ENCODE results near the gene ITGBL1.

Gene ITGBL1

GRCh38 chr13:101511766-101512165 is 59.3 kb downstream of the ITGBL1 start:
- no peaks in the 10 kb centered on the region for H3K9me3 ChIP-seq (ENCODE audit: control insufficient read depth, low read length)
- no peak overlapping the region for H3K9ac ChIP-seq (ENCODE audit: low read length)
- no peak overlapping the region for H2AK5ac ChIP-seq (ENCODE audit: low read length, severe bottlenecking)
- 84% methylated on average over 2 of the region's 2 CpGs for WGBS
- no peak overlapping the region for H3K4ac ChIP-seq (ENCODE audit: low read depth in 1 of 2, low read length in 2 of 2)
- no peak overlapping the region for H4K8ac ChIP-seq (ENCODE audit: low read length)
- no peak overlapping the region for H3K14ac ChIP-seq (ENCODE audit: low read length in 2 of 2)
- no peak overlapping the region for H3K4me3 ChIP-seq (ENCODE audit: insufficient read depth in 1 of 2, low read depth in 1 of 2, low read length in 2 of 2)
- no peaks in the 10 kb centered on the region for H3K79me1 ChIP-seq (replicated peaks; ENCODE audit: low read length, poor library complexity, severe bottlenecking)
- H2BK120ac ChIP-seq (ENCODE audit: low read depth, low read length), result no peak overlapping the region
- H3K4me1 ChIP-seq (ENCODE audit: control insufficient read depth, insufficient read depth, low read depth, low read length), result no peaks in the 10 kb centered on the region
- H2BK12ac ChIP-seq (ENCODE audit: low read length in 2 of 2), result no peak overlapping the region
- no peak overlapping the region for H2BK15ac ChIP-seq (ENCODE audit: low read depth, poor library complexity, severe bottlenecking)
- H4K91ac ChIP-seq (ENCODE audit: low read length), result no peak overlapping the region
- DNase-seq, result no peak
- no peak overlapping the region for H3K18ac ChIP-seq (ENCODE audit: low read depth in 1 of 2, low read length in 2 of 2)
- no peak overlapping the region for H3K27ac ChIP-seq (ENCODE audit: low read length, poor library complexity, severe bottlenecking)
- H3K27me3 ChIP-seq (ENCODE audit: control insufficient read depth in 1 of 2, insufficient read depth in 1 of 2, low read length in 2 of 2), result no peaks in the 10 kb centered on the region
- no peak overlapping the region for H2BK5ac ChIP-seq (ENCODE audit: low read depth, low read length, poor library complexity, severe bottlenecking)
- no peaks in the 10 kb centered on the region for H3K36me3 ChIP-seq (ENCODE audit: control insufficient read depth in 1 of 2, insufficient read depth in 2 of 2, low read depth in 1 of 2, low read length in 2 of 2)
- no peak overlapping the region for H3K23ac ChIP-seq (ENCODE audit: low read length in 2 of 2)
- no peak overlapping the region for H2AFZ ChIP-seq (ENCODE audit: low read depth, low read length)
- H3K4me2 ChIP-seq (ENCODE audit: low read length, poor library complexity, severe bottlenecking), result no peak overlapping the region

- Histone ChIP-seq H3K4me1 (ENCODE audit: control insufficient read depth, insufficient read depth, low read depth, low read length) (no peaks in the 10 kb centered on the region), H3K4me3 (ENCODE audit: insufficient read depth in 1 of 2, low read depth in 1 of 2, low read length in 2 of 2) (no peak overlapping the region), H3K4me2 (ENCODE audit: low read length, poor library complexity, severe bottlenecking) (no peak overlapping the region), H3K14ac (ENCODE audit: low read length in 2 of 2) (no peak overlapping the region), H2BK5ac (ENCODE audit: low read depth, low read length, poor library complexity, severe bottlenecking) (no peak overlapping the region), H3K36me3 (ENCODE audit: control insufficient read depth in 1 of 2, insufficient read depth in 2 of 2, low read depth in 1 of 2, low read length in 2 of 2) (no peaks in the 10 kb centered on the region), H3K23ac (ENCODE audit: low read length in 2 of 2) (no peak overlapping the region), H2BK120ac (ENCODE audit: low read depth, low read length) (no peak overlapping the region), H2AK5ac (ENCODE audit: low read length, severe bottlenecking) (no peak overlapping the region), H2AFZ (ENCODE audit: low read depth, low read length) (no peak overlapping the region), H3K4ac (ENCODE audit: low read depth in 1 of 2, low read length in 2 of 2) (no peak overlapping the region), H3K18ac (ENCODE audit: low read depth in 1 of 2, low read length in 2 of 2) (no peak overlapping the region), H3K27me3 (ENCODE audit: control insufficient read depth in 1 of 2, insufficient read depth in 1 of 2, low read length in 2 of 2) (no peaks in the 10 kb centered on the region), H2BK15ac (ENCODE audit: low read depth, poor library complexity, severe bottlenecking) (no peak overlapping the region), H3K27ac (ENCODE audit: low read length, poor library complexity, severe bottlenecking) (no peak overlapping the region), H4K8ac (ENCODE audit: low read length) (no peak overlapping the region), H3K9ac (ENCODE audit: low read length) (no peak overlapping the region), H2BK12ac (ENCODE audit: low read length in 2 of 2) (no peak overlapping the region), H4K91ac (ENCODE audit: low read length) (no peak overlapping the region), H3K79me1 (replicated peaks; ENCODE audit: low read length, poor library complexity, severe bottlenecking) (no peaks in the 10 kb centered on the region), H3K9me3 (ENCODE audit: control insufficient read depth, low read length) (no peaks in the 10 kb centered on the region)
- no peak for DNase-seq
- WGBS, result 33% methylated on average over 1 of the region's 1 CpG
Measured at GRCh38 chr13:101512650-101513049, 60.2 kb downstream of the ITGBL1 start.

DNA sequence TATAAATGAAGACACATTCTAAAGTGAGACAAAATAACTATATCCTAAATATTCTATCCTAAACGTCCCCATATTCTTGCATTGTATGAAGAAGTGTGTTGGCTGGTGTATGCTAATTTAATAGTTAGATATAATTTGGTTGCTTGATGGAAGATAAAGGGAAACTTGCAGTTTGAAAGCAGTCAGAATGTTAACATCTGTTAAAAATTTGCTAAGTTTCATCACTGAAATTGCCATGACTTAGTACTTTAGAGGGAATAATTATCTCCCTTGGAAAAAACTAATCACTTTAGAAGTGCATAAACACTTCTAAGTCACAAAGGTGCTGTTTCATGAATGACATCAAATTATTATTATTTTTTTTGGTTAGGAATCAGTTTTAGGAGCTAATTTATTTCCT is 61.6 kb downstream of the ITGBL1 start:
- Histone ChIP-seq H3K18ac (ENCODE audit: low read depth in 1 of 2, low read length in 2 of 2) (no peak overlapping the region), H3K4me1 (ENCODE audit: control insufficient read depth, insufficient read depth, low read depth, low read length) (no peaks in the 10 kb centered on the region), H3K9ac (ENCODE audit: low read length) (peak overlapping the region; percentile 23), H3K4me2 (ENCODE audit: low read length, poor library complexity, severe bottlenecking) (no peak overlapping the region), H3K27ac (ENCODE audit: low read length, poor library complexity, severe bottlenecking) (no peak overlapping the region), H2BK5ac (ENCODE audit: low read depth, low read length, poor library complexity, severe bottlenecking) (no peak overlapping the region), H3K9me3 (ENCODE audit: control insufficient read depth, low read length) (no peaks in the 10 kb centered on the region), H3K4ac (ENCODE audit: low read depth in 1 of 2, low read length in 2 of 2) (no peak overlapping the region), H2BK12ac (ENCODE audit: low read length in 2 of 2) (no peak overlapping the region), H3K14ac (ENCODE audit: low read length in 2 of 2) (no peak overlapping the region), H4K91ac (ENCODE audit: low read length) (no peak overlapping the region), H2AFZ (ENCODE audit: low read depth, low read length) (no peak overlapping the region), H3K36me3 (ENCODE audit: control insufficient read depth in 1 of 2, insufficient read depth in 2 of 2, low read depth in 1 of 2, low read length in 2 of 2) (no peaks in the 10 kb centered on the region), H3K79me1 (replicated peaks; ENCODE audit: low read length, poor library complexity, severe bottlenecking) (no peaks in the 10 kb centered on the region), H2BK120ac (ENCODE audit: low read depth, low read length) (no peak overlapping the region), H2BK15ac (ENCODE audit: low read depth, poor library complexity, severe bottlenecking) (no peak overlapping the region), H3K4me3 (ENCODE audit: insufficient read depth in 1 of 2, low read depth in 1 of 2, low read length in 2 of 2) (no peak overlapping the region), H4K8ac (ENCODE audit: low read length) (no peak overlapping the region), H3K27me3 (ENCODE audit: control insufficient read depth in 1 of 2, insufficient read depth in 1 of 2, low read length in 2 of 2) (no peaks in the 10 kb centered on the region), H2AK5ac (ENCODE audit: low read length, severe bottlenecking) (no peak overlapping the region), H3K23ac (ENCODE audit: low read length in 2 of 2) (no peak overlapping the region)
- 17% methylated on average over 1 of the region's 1 CpG for whole genome bisulfite sequencing
- no peak for DNase-seq

DNA sequence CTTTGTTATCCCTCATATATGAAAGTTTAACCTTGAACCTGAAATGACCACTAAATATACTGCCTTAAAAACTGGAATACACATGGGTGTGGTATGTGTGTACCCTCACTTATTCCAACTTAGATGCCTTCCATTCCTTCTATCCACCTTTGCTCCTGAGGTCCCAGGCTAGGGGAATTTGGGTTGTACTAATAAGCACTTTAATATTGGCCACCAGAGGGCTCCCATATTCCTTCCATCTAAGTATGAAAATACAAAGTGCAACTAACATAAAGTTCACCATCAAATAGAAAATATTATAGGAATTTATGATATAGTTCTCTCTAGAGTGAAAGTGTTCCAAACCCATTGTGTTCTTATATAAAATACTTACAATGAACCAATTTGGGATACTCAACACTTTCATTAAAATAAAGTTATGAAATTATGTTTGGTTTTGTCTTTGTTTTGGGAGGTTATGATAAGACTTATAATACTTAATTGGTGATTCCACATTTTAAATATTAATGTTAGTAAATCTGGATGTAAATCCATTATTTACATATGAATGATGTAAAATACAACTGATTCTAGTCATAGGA is 62.3 kb downstream of the ITGBL1 start:
- no peaks in the 10 kb centered on the region for H3K79me1 ChIP-seq (replicated peaks; ENCODE audit: low read length, poor library complexity, severe bottlenecking)
- no peak overlapping the region for H2BK15ac ChIP-seq (ENCODE audit: low read depth, poor library complexity, severe bottlenecking)
- H2BK12ac ChIP-seq (ENCODE audit: low read length in 2 of 2), result no peak overlapping the region
- H2BK5ac ChIP-seq (ENCODE audit: low read depth, low read length, poor library complexity, severe bottlenecking), result no peak overlapping the region
- H2AFZ ChIP-seq (ENCODE audit: low read depth, low read length), result no peak overlapping the region
- no peak overlapping the region for H4K91ac ChIP-seq (ENCODE audit: low read length)
- H3K18ac ChIP-seq (ENCODE audit: low read depth in 1 of 2, low read length in 2 of 2), result no peak overlapping the region
- no peak overlapping the region for H2BK120ac ChIP-seq (ENCODE audit: low read depth, low read length)
- H3K4me1 ChIP-seq (ENCODE audit: control insufficient read depth, insufficient read depth, low read depth, low read length), result no peaks in the 10 kb centered on the region
- no peaks in the 10 kb centered on the region for H3K36me3 ChIP-seq (ENCODE audit: control insufficient read depth in 1 of 2, insufficient read depth in 2 of 2, low read depth in 1 of 2, low read length in 2 of 2)
- H3K4me2 ChIP-seq (ENCODE audit: low read length, poor library complexity, severe bottlenecking), result no peak overlapping the region
- DNase-seq, result peak; percentile 61
- H4K8ac ChIP-seq (ENCODE audit: low read length), result no peak overlapping the region
- H3K4me3 ChIP-seq (ENCODE audit: insufficient read depth in 1 of 2, low read depth in 1 of 2, low read length in 2 of 2), result no peak overlapping the region
- H3K14ac ChIP-seq (ENCODE audit: low read length in 2 of 2), result no peak overlapping the region
- H3K23ac ChIP-seq (ENCODE audit: low read length in 2 of 2), result no peak overlapping the region
- H3K9ac ChIP-seq (ENCODE audit: low read length), result peak overlapping the region; percentile 23
- no peaks in the 10 kb centered on the region for H3K27me3 ChIP-seq (ENCODE audit: control insufficient read depth in 1 of 2, insufficient read depth in 1 of 2, low read length in 2 of 2)
- H3K4ac ChIP-seq (ENCODE audit: low read depth in 1 of 2, low read length in 2 of 2), result no peak overlapping the region
- no peak overlapping the region for H3K27ac ChIP-seq (ENCODE audit: low read length, poor library complexity, severe bottlenecking)
- no peak overlapping the region for H2AK5ac ChIP-seq (ENCODE audit: low read length, severe bottlenecking)
- no peaks in the 10 kb centered on the region for H3K9me3 ChIP-seq (ENCODE audit: control insufficient read depth, low read length)
